ENCODE data around the gene MYO9A. TPM values are rescaled to one million over a fixed set of nuclear protein-coding genes. Genes with fewer than 3 reads are reported as not detected.
"Not testable (repeated sequence)": the region's sequence is repeated elsewhere in the genome, so short reads cannot be mapped to it uniquely, and the experiment has no call there.

Gene MYO9A
- total RNA-seq, 4 donors from 2014 or later, result 50.8 to 68.3 (median 59.5) TPM

DNA sequence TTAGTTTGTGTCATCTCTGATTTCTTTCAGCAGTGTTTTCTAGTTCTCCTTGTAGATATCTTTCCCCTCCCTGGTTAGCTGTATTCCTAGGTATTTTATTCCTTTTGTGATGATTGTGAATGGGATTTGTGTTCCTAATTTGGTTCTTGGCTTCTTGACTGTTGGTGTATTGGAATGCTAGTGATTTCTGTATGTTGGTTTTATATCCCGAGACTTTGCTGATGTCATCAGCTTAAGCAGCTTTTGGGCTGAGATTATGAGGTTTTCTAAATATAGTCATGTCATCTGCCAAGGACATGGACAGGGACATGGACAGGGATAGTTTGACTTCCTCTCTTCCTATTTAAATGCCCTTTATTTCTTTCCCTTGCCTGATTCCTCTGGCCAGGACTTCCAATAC is 35.8 kb downstream of the MYO9A start:
- intact Hi-C loops (cut with DNase I; ENCODE audit: low total_unique reads), result no loop called here
- no peak overlapping the region for H3K4me3 ChIP-seq (ENCODE audit: low read depth, poor library complexity, severe bottlenecking)
- WGBS, 2 donors, result 93 to 95% methylated on average over 1 of the region's 1 CpG
- no peak for DNase-seq (ENCODE audit: low spot score in 2 of 2)
- TF ChIP-seq, protein P1, sequence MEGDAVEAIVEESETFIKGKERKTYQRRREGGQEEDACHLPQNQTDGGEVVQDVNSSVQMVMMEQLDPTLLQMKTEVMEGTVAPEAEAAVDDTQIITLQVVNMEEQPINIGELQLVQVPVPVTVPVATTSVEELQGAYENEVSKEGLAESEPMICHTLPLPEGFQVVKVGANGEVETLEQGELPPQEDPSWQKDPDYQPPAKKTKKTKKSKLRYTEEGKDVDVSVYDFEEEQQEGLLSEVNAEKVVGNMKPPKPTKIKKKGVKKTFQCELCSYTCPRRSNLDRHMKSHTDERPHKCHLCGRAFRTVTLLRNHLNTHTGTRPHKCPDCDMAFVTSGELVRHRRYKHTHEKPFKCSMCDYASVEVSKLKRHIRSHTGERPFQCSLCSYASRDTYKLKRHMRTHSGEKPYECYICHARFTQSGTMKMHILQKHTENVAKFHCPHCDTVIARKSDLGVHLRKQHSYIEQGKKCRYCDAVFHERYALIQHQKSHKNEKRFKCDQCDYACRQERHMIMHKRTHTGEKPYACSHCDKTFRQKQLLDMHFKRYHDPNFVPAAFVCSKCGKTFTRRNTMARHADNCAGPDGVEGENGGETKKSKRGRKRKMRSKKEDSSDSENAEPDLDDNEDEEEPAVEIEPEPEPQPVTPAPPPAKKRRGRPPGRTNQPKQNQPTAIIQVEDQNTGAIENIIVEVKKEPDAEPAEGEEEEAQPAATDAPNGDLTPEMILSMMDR (IDR thresholded peaks at IDR 0.05), result no peak
- no peak for TF ChIP-seq POLR2A (IDR thresholded peaks at IDR 0.05)

DNA sequence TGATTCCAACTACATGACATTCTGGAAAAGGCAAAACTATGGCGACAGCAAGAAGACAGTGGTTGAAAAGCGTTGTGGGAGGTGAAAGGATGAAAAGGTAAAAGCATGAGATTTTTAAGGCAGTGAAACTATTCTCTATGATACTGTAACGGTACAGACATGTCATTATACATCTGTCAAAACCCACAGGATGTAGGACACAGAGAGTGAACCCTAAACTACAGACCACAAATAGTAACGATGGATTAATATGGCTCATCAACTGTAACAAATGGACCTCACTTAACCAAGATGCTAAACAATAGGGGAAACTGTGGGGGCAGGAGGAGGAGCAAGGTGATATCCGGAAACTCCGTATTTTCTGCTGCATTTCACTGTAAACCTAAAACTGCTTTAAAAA is 39.1 kb downstream of the MYO9A start:
- 88 to 94% methylated on average over 6 of the region's 6 CpGs for WGBS, 2 donors
- H3K4me3 ChIP-seq (ENCODE audit: low read depth, poor library complexity, severe bottlenecking), result no peak overlapping the region
- no peak for DNase-seq (ENCODE audit: low spot score in 2 of 2)
- intact Hi-C loops (cut with DNase I; ENCODE audit: low total_unique reads), result no loop called here
- no peak for TF ChIP-seq POLR2A (IDR thresholded peaks at IDR 0.05)
- TF ChIP-seq, protein P1 (IDR thresholded peaks at IDR 0.05), result no peak

- DNase-seq (ENCODE audit: low spot score in 2 of 2), result no peak
- no peak overlapping the region for H3K4me3 ChIP-seq (ENCODE audit: low read depth, poor library complexity, severe bottlenecking)
- TF ChIP-seq POLR2A (IDR thresholded peaks at IDR 0.05), result no peak
- TF ChIP-seq, protein P1 (IDR thresholded peaks at IDR 0.05), result no peak
- WGBS, 2 donors, result 90 to 100% methylated on average over 1 of the region's 1 CpG
- intact Hi-C loops (cut with DNase I; ENCODE audit: low total_unique reads), result no loop called here
These were observed 40.0 kb downstream of the MYO9A start for GRCh38 chr15:72077950-72078349.

- DNase-seq (ENCODE audit: low spot score in 2 of 2), result no peak
- TF ChIP-seq, protein P1 (IDR thresholded peaks at IDR 0.05), result no peak
- no peak for TF ChIP-seq POLR2A (IDR thresholded peaks at IDR 0.05)
- intact Hi-C loops (cut with DNase I; ENCODE audit: low total_unique reads), result no loop called here
- no peak overlapping the region for H3K4me3 ChIP-seq (ENCODE audit: low read depth, poor library complexity, severe bottlenecking)
- WGBS, 2 donors, result 75 to 81% methylated on average over 5 of the region's 5 CpGs
These were observed 43.5 kb downstream of the MYO9A start for GRCh38 chr15:72074335-72075060.

GRCh38 chr15:72071448-72071825 is 46.5 kb downstream of the MYO9A start:
- intact Hi-C loops (cut with DNase I; ENCODE audit: low total_unique reads); H3K4me3 ChIP-seq (ENCODE audit: low read depth, poor library complexity, severe bottlenecking); DNase-seq (ENCODE audit: low spot score in 2 of 2): not testable (repeated sequence)
- WGBS, 2 donors, result 94 to 95% methylated on average over 8 of the region's 8 CpGs

- WGBS, 2 donors, result 64 to 73% methylated on average over 1 of the region's 1 CpG
- H3K4me3 ChIP-seq (ENCODE audit: low read depth, poor library complexity, severe bottlenecking), result no peak overlapping the region
- no peak for DNase-seq (ENCODE audit: low spot score in 2 of 2)
- TF ChIP-seq, protein P1 (IDR thresholded peaks at IDR 0.05), result no peak
- TF ChIP-seq POLR2A (IDR thresholded peaks at IDR 0.05), result no peak
- intact Hi-C loops (cut with DNase I; ENCODE audit: low total_unique reads), result no loop called here
These were observed 47.0 kb downstream of the MYO9A start for GRCh38 chr15:72070817-72071447.
